ENCODE results near the gene ZNRD2.

Gene ZNRD2

GRCh38 chr11:65546217-65546958, 23.9 kb upstream of the ZNRD2 start:
- peak overlapping the region; percentile 82 for H3K27ac Mint-ChIP-seq
- peak overlapping the region; percentile 75 for H3K4me3 Mint-ChIP-seq
- peaks cover 61% of the 10 kb centered on the region for H3K4me1 Mint-ChIP-seq (ENCODE audit: low read depth)
- no peaks in the 10 kb centered on the region for H3K27me3 Mint-ChIP-seq
- no peaks in the 10 kb centered on the region for H3K9me3 Mint-ChIP-seq
- peaks cover 8% of the 10 kb centered on the region for H3K36me3 Mint-ChIP-seq (ENCODE audit: low read depth)

GRCh38 chr11:65547446-65548125, 22.7 kb upstream of the ZNRD2 start:
- H3K36me3 Mint-ChIP-seq (ENCODE audit: low read depth), result peaks cover 7% of the 10 kb centered on the region
- peaks cover 67% of the 10 kb centered on the region for H3K4me1 Mint-ChIP-seq (ENCODE audit: low read depth)
- H3K4me3 Mint-ChIP-seq, result no peak overlapping the region
- no peaks in the 10 kb centered on the region for H3K27me3 Mint-ChIP-seq
- no peaks in the 10 kb centered on the region for H3K9me3 Mint-ChIP-seq
- H3K27ac Mint-ChIP-seq, result no peak overlapping the region

- no peak overlapping the region for H3K27ac Mint-ChIP-seq
- H3K9me3 Mint-ChIP-seq, result no peaks in the 10 kb centered on the region
- peaks cover 73% of the 10 kb centered on the region for H3K4me1 Mint-ChIP-seq (ENCODE audit: low read depth)
- peaks cover 5% of the 10 kb centered on the region for H3K36me3 Mint-ChIP-seq (ENCODE audit: low read depth)
- H3K4me3 Mint-ChIP-seq, result no peak overlapping the region
- no peaks in the 10 kb centered on the region for H3K27me3 Mint-ChIP-seq
Measured at GRCh38 chr11:65548395-65548794, 21.9 kb upstream of the ZNRD2 start.

GRCh38 chr11:65549096-65549495, 21.2 kb upstream of the ZNRD2 start:
- Mint-ChIP-seq H3K27ac (no peak overlapping the region), H3K36me3 (ENCODE audit: low read depth) (peaks cover 5% of the 10 kb centered on the region), H3K9me3 (no peaks in the 10 kb centered on the region), H3K27me3 (no peaks in the 10 kb centered on the region), H3K4me1 (ENCODE audit: low read depth) (peaks cover 74% of the 10 kb centered on the region), H3K4me3 (no peak overlapping the region)

- Mint-ChIP-seq H3K4me3 (no peak overlapping the region), H3K27ac (no peak overlapping the region), H3K4me1 (ENCODE audit: low read depth) (peaks cover 82% of the 10 kb centered on the region), H3K36me3 (ENCODE audit: low read depth) (peaks cover 5% of the 10 kb centered on the region), H3K27me3 (no peaks in the 10 kb centered on the region), H3K9me3 (no peaks in the 10 kb centered on the region)
Measured at GRCh38 chr11:65551572-65552387, 18.5 kb upstream of the ZNRD2 start.

GRCh38 chr11:65552388-65552951, 17.8 kb upstream of the ZNRD2 start:
- Mint-ChIP-seq H3K4me3 (no peak overlapping the region), H3K27me3 (no peaks in the 10 kb centered on the region), H3K4me1 (ENCODE audit: low read depth) (peaks cover 81% of the 10 kb centered on the region), H3K9me3 (no peaks in the 10 kb centered on the region), H3K27ac (no peak overlapping the region), H3K36me3 (ENCODE audit: low read depth) (peaks cover 5% of the 10 kb centered on the region)

- H3K36me3 Mint-ChIP-seq (ENCODE audit: low read depth), result peaks cover 5% of the 10 kb centered on the region
- H3K4me3 Mint-ChIP-seq, result no peak overlapping the region
- no peaks in the 10 kb centered on the region for H3K27me3 Mint-ChIP-seq
- no peak overlapping the region for H3K27ac Mint-ChIP-seq
- H3K4me1 Mint-ChIP-seq (ENCODE audit: low read depth), result peaks cover 72% of the 10 kb centered on the region
- no peaks in the 10 kb centered on the region for H3K9me3 Mint-ChIP-seq
Measured at GRCh38 chr11:65553301-65554001, 16.8 kb upstream of the ZNRD2 start.

- Mint-ChIP-seq H3K4me1 (ENCODE audit: low read depth) (peaks cover 73% of the 10 kb centered on the region), H3K27me3 (no peaks in the 10 kb centered on the region)
Measured at GRCh38 chr11:65554057-65554818, 16.0 kb upstream of the ZNRD2 start.

GRCh38 chr11:65554842-65555430, 15.3 kb upstream of the ZNRD2 start:
- H3K4me1 Mint-ChIP-seq (ENCODE audit: low read depth), result peaks cover 73% of the 10 kb centered on the region
- H3K4me3 Mint-ChIP-seq, result no peak overlapping the region
- no peaks in the 10 kb centered on the region for H3K9me3 Mint-ChIP-seq
- peak overlapping the region; percentile 85 for H3K27ac Mint-ChIP-seq
- peaks cover under 1% of the 10 kb centered on the region for H3K36me3 Mint-ChIP-seq (ENCODE audit: low read depth)
- no peaks in the 10 kb centered on the region for H3K27me3 Mint-ChIP-seq

More at GRCh38 chr11:65554057-65554818, 16.0 kb upstream of the ZNRD2 start:
- Mint-ChIP-seq H3K4me3 (peak overlapping the region; percentile 57), H3K27ac (peak overlapping the region; percentile 85), H3K36me3 (ENCODE audit: low read depth) (peaks cover 5% of the 10 kb centered on the region), H3K9me3 (no peaks in the 10 kb centered on the region)

GRCh38 chr11:65555693-65556231, 14.5 kb upstream of the ZNRD2 start:
- Mint-ChIP-seq H3K36me3 (ENCODE audit: low read depth) (no peaks in the 10 kb centered on the region), H3K4me1 (ENCODE audit: low read depth) (peaks cover 79% of the 10 kb centered on the region), H3K9me3 (no peaks in the 10 kb centered on the region), H3K27me3 (no peaks in the 10 kb centered on the region), H3K4me3 (peak overlapping the region; percentile 56), H3K27ac (peak overlapping the region; percentile 78)

GRCh38 chr11:65556470-65557279, 13.6 kb upstream of the ZNRD2 start:
- Mint-ChIP-seq H3K27ac (peak overlapping the region; percentile 89), H3K4me1 (ENCODE audit: low read depth) (peaks cover 76% of the 10 kb centered on the region), H3K36me3 (ENCODE audit: low read depth) (no peaks in the 10 kb centered on the region), H3K4me3 (peak overlapping the region; percentile 83), H3K27me3 (no peaks in the 10 kb centered on the region), H3K9me3 (no peaks in the 10 kb centered on the region)

- Mint-ChIP-seq H3K9me3 (no peaks in the 10 kb centered on the region), H3K4me3 (peak overlapping the region; percentile 83), H3K27me3 (no peaks in the 10 kb centered on the region), H3K4me1 (ENCODE audit: low read depth) (peaks cover 71% of the 10 kb centered on the region), H3K27ac (peak overlapping the region; percentile 89), H3K36me3 (ENCODE audit: low read depth) (no peaks in the 10 kb centered on the region)
Measured at GRCh38 chr11:65557280-65558001, 12.8 kb upstream of the ZNRD2 start.
